Suprapubic skin (tissue), 4 donors: Measurements from ENCODE around the gene COL4A1. TPM values are rescaled to one million over a fixed set of nuclear protein-coding genes. Genes with fewer than 3 reads are reported as not detected.

Experiments used
- DNase-seq, 2 donors: peaks; one replicate each; pipeline ENCODE4 v3.0.0-alpha.2; 2019; ENCODE audit warnings: low spot score in 2 of 2
- H3K27ac ChIP-seq: fragments of 200-600 bp; sonication (generic); one replicate; pipeline ENCODE4 v1.5.1; 2019
- H3K27me3 ChIP-seq: fragments of 200-600 bp; sonication (generic); one replicate; pipeline ENCODE4 v1.5.1; 2019
- H3K36me3 ChIP-seq: fragments of 200-600 bp; sonication (generic); one replicate; pipeline ENCODE4 v1.5.1; 2019
- H3K4me1 ChIP-seq: fragments of 200-600 bp; sonication (generic); one replicate; pipeline ENCODE4 v1.5.1; 2019
- H3K4me3 ChIP-seq: fragments of 200-600 bp; sonication (generic); one replicate; pipeline ENCODE4 v1.5.1; 2019; ENCODE audit warnings: mild to moderate bottlenecking
- H3K9me3 ChIP-seq: fragments of 200-600 bp; sonication (generic); one replicate; pipeline ENCODE4 v1.5.1; 2019
- CTCF ChIP-seq, 2 donors: fragments of 200-600 bp in 1 of 2; fragments of 450-650 bp in 1 of 2; sonication (generic) in 1 of 2; IDR thresholded peaks; one replicate each; pipeline ENCODE4 v1.5.1; 2016 to 2019; ENCODE audit warnings: antibody characterized with exemption in 2 of 2, mild to moderate bottlenecking in 1 of 2, moderate library complexity in 1 of 2
- EP300 ChIP-seq: sonication (generic); formaldehyde crosslinking; IDR thresholded peaks from one replicate; pipeline ENCODE4 v1.6.1; 2017; ENCODE audit warnings: antibody characterized with exemption
- POLR2A ChIP-seq, 2 donors: fragments of 450-650 bp; IDR thresholded peaks; one replicate each; pipeline ENCODE4 v1.6.1; 2017; ENCODE audit warnings: antibody characterized with exemption in 2 of 2, mild to moderate bottlenecking in 2 of 2, moderate library complexity in 2 of 2
- POLR2AphosphoS5 ChIP-seq, 3 donors: sonication (generic); formaldehyde crosslinking; IDR thresholded peaks; one replicate each; pipeline ENCODE4 v1.6.1; 2017; ENCODE audit warnings: antibody characterized with exemption in 3 of 3
- WGBS: methylation state at CpG from one replicate; pipeline ENCODE4 v1.1.5; 2018; 5-methylcytosine and 5-hydroxymethylcytosine counted together
- total RNA-seq, 4 donors: library from RNA; depleted of rRNA; stranded (reverse); fragments of >200 nt; gene quantifications; one replicate each; pipeline ENCODE4 v1.1.0, GENCODE V29; 2016

COL4A1 gene
- total RNA-seq, 4 donors from 2014 or later, result 36.7 to 60.8 (median 43.6) TPM

GRCh38 chr13:110132225-110132982 lies 174.6 kb downstream of the COL4A1 start:
- no peak for DNase-seq
- H3K9me3 ChIP-seq, result no peaks in the 10 kb centered on the region
- no peak overlapping the region for H3K27ac ChIP-seq
- peaks cover 20% of the 10 kb centered on the region for H3K27me3 ChIP-seq
- WGBS, result 68% methylated on average over 16 of the region's 16 CpGs
- TF ChIP-seq CTCF (IDR thresholded peaks at IDR 0.05) (no peak), POLR2AphosphoS5 (IDR thresholded peaks at IDR 0.05) (no peak)
- H3K36me3 ChIP-seq, result no peaks in the 10 kb centered on the region
- peaks cover 3% of the 10 kb centered on the region for H3K4me1 ChIP-seq
- H3K4me3 ChIP-seq, result no peak overlapping the region

GRCh38 chr13:110131424-110131823 lies 175.5 kb downstream of the COL4A1 start:
- whole genome bisulfite sequencing, result 81% methylated on average over 10 of the region's 11 CpGs

GRCh38 chr13:110130431-110130830 lies 176.5 kb downstream of the COL4A1 start:
- Histone ChIP-seq H3K9me3 (no peaks in the 10 kb centered on the region), H3K36me3 (no peaks in the 10 kb centered on the region), H3K4me1 (peaks cover 16% of the 10 kb centered on the region), H3K27me3 (peaks cover 16% of the 10 kb centered on the region), H3K4me3 (no peak overlapping the region), H3K27ac (no peak overlapping the region)
- DNase-seq, result no peak
- TF ChIP-seq EP300 (no peak), POLR2AphosphoS5 (IDR thresholded peaks at IDR 0.05) (no peak), POLR2A (IDR thresholded peaks at IDR 0.05) (no peak), CTCF (IDR thresholded peaks at IDR 0.05) (no peak)
- WGBS, result 94% methylated on average over 3 of the region's 3 CpGs

More at GRCh38 chr13:110131424-110131823, 175.5 kb downstream of the COL4A1 start:
- Histone ChIP-seq H3K9me3 (no peaks in the 10 kb centered on the region), H3K4me3 (no peak overlapping the region), H3K27me3 (peaks cover 17% of the 10 kb centered on the region), H3K27ac (no peak overlapping the region), H3K4me1 (peaks cover 8% of the 10 kb centered on the region), H3K36me3 (no peaks in the 10 kb centered on the region)
- no peak for TF ChIP-seq POLR2AphosphoS5 (IDR thresholded peaks at IDR 0.05)
- no peak for TF ChIP-seq POLR2A (IDR thresholded peaks at IDR 0.05)
- no peak for TF ChIP-seq EP300
- no peak for TF ChIP-seq CTCF (IDR thresholded peaks at IDR 0.05)
- no peak for DNase-seq

GRCh38 chr13:110129539-110130186 lies 177.3 kb downstream of the COL4A1 start:
- WGBS, result 79% methylated on average over 14 of the region's 14 CpGs
- H3K27ac ChIP-seq, result no peak overlapping the region

More at GRCh38 chr13:110129539-110130186, 177.3 kb downstream of the COL4A1 start:
- Histone ChIP-seq H3K9me3 (no peaks in the 10 kb centered on the region), H3K4me1 (peaks cover 16% of the 10 kb centered on the region), H3K4me3 (no peak overlapping the region), H3K27me3 (peaks cover 16% of the 10 kb centered on the region), H3K36me3 (no peaks in the 10 kb centered on the region)
- no peak for TF ChIP-seq POLR2A (IDR thresholded peaks at IDR 0.05)
- no peak for TF ChIP-seq CTCF (IDR thresholded peaks at IDR 0.05)
- TF ChIP-seq EP300, result no peak
- TF ChIP-seq POLR2AphosphoS5 (IDR thresholded peaks at IDR 0.05), result no peak
- DNase-seq, result no peak
